Activated T-cell treated with anti-CD3 and anti-CD28 coated beads for 4 hours (primary cell): ENCODE results near the gene CHIC2.
A peak's percentile ranks its signal among the peaks of the same experiment; 100 is the strongest.

ENCODE experiments used
- DNase-seq: peaks from one replicate; pipeline ENCODE4 v3.0.0-alpha.2; 2020

The CHIC2 gene

GRCh38 chr4:54092405-54093323, 28.3 kb upstream of the CHIC2 start:
- DNase-seq: no peak

GRCh38 chr4:54091637-54092404, 27.4 kb upstream of the CHIC2 start:
- DNase-seq: peak; percentile 80

GRCh38 chr4:54090804-54091623, 26.6 kb upstream of the CHIC2 start:
- DNase-seq: no peak

- no peak for DNase-seq
These were observed 26.0 kb upstream of the CHIC2 start for GRCh38 chr4:54090404-54090803.

GRCh38 chr4:54089875-54090274, 25.5 kb upstream of the CHIC2 start:
- DNase-seq: no peak

- no peak for DNase-seq
These were observed 20.9 kb upstream of the CHIC2 start for GRCh38 chr4:54085284-54085683.

GRCh38 chr4:54082168-54082567, 17.8 kb upstream of the CHIC2 start:
- no peak for DNase-seq

- DNase-seq: no peak
These were observed 13.4 kb upstream of the CHIC2 start for GRCh38 chr4:54077812-54078211.

- DNase-seq: no peak
These were observed 12.3 kb upstream of the CHIC2 start for GRCh38 chr4:54076673-54077072.

GRCh38 chr4:54074381-54074780, 10.0 kb upstream of the CHIC2 start:
- DNase-seq: no peak

- DNase-seq: no peak
These were observed 9.0 kb upstream of the CHIC2 start for GRCh38 chr4:54073271-54073880.

- DNase-seq: no peak
These were observed 2.8 kb upstream of the CHIC2 start for GRCh38 chr4:54067166-54067565.

- DNase-seq: no peak
These were observed 2.3 kb upstream of the CHIC2 start for GRCh38 chr4:54066718-54067129.

GRCh38 chr4:54066088-54066415, 1.6 kb upstream of the CHIC2 start:
- no peak for DNase-seq

GRCh38 chr4:54065282-54066087, 1.1 kb upstream of the CHIC2 start:
- no peak for DNase-seq

- DNase-seq: peak; percentile 10
These were observed 578 bp downstream of the CHIC2 start for GRCh38 chr4:54063737-54064316.

- no peak for DNase-seq
These were observed 1.2 kb downstream of the CHIC2 start for GRCh38 chr4:54063229-54063628.

- DNase-seq: no peak
These were observed 2.0 kb downstream of the CHIC2 start for GRCh38 chr4:54062392-54062791.

GRCh38 chr4:54061873-54062272, 2.5 kb downstream of the CHIC2 start:
- DNase-seq: no peak

- no peak for DNase-seq
These were observed 3.3 kb downstream of the CHIC2 start for GRCh38 chr4:54061067-54061466.

GRCh38 chr4:54060116-54060515, 4.3 kb downstream of the CHIC2 start:
- no peak for DNase-seq

GRCh38 chr4:54058171-54058570, 6.2 kb downstream of the CHIC2 start:
- DNase-seq: no peak
